ENCODE data around the gene ACAD8.
"Not testable (repeated sequence)": the region's sequence is repeated elsewhere in the genome, so short reads cannot be mapped to it uniquely, and the experiment has no call there.

The ACAD8 gene

DNA sequence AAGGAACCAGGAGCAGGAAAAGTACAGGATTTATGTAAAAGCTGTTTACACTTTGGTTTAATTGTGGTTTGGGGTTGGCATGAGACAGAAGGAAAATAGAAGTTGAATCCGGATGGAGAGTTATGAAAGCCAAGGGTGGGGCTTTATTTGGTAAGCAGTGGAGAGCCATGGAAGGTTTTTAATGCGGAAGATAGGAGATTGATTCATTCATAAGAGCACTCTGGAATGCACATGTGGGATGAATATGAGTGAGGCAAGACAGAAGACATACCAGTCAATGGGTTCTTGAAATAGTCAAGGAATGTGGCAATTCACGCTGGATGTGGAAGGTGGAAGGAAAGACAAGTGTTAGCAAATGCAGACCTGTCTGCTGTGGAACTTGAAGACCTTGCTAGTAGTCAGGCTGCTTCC is 13.5 kb downstream of the ACAD8 start:
- DNase-seq (ENCODE audit: low read depth in 2 of 2) = no peak

DNA sequence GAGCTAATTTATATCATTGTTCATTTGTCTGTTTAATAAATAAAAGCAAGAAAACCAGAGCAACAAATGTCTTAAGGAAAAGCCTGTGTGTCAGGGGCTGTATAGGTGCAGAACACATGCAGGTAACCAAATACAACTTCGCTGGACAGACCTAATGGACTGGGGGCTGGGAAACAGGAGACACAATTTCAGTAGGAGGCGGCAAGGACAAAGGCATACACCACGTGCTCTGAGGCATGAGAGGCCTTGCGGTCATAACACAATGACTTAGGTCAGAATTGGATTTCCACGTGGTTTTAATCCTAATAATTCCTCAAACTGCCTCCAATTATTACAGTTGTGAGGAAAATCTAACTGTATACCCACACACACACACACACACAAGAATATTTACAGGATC is 14.1 kb downstream of the ACAD8 start:
- DNase-seq (ENCODE audit: low read depth in 2 of 2) = no peak

DNA sequence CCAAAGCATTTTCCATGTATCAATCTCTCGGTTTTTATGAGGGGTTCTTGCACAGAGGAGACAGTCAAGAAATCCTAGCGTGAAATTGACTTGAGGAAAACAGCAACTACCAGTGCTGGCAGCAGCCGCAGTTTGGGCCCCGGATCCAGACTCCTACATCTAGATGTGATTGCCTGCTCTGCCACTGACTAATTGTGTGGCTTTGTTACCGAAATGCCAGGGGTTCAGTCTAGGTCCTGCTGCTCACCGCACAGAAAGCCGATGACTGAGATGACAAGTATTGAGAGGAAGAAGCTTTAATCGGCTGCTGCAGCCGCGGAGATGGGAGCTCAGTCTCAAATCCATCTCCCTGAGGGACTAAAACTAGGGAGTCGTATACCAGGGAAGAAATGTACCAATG is 14.6 kb downstream of the ACAD8 start:
- no peak for DNase-seq (ENCODE audit: low read depth in 2 of 2)

DNA sequence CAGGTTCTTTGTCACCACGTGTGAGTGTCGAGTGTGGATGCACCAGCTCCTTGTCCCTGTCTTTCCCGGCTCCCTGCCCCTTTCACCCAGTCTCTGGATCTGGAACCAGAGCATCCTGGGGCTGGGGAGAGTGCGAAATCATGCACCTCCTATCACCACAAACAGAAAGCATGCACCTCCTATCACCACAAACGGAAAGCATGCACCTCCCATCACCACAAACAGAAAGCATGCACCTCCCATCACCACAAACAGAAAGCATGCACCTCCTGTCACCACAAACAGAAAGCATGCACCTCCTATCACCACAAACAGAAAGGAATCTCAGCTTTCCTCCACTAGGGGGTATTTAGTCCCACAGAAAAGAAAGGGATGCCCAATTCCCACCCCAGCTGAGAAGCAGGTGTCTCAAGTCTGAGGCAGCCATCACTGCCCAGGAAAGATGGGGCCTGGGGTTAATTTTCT is 16.9 kb downstream of the ACAD8 start:
- no peak for DNase-seq (ENCODE audit: low read depth in 2 of 2)

DNA sequence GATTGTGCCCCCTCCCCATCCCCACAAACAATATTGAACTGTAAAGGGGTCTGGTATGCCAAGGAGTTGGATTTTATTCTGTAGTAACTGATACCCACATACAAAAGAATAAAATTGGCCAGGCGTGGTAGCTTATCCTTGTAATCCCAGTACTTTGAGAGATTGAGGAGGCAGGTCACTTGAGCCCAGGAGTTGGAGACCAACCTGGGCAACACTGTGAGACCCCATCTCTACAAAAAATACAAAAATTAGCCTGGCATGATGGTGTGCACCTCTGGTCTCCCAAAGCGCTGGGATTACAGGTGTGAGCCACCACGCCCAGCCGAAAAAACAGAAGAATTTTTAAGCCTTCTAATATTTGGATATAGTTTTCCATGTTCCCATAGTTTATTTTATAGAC is 18.6 kb downstream of the ACAD8 start:
- DNase-seq (ENCODE audit: low read depth in 2 of 2) = no peak

DNA sequence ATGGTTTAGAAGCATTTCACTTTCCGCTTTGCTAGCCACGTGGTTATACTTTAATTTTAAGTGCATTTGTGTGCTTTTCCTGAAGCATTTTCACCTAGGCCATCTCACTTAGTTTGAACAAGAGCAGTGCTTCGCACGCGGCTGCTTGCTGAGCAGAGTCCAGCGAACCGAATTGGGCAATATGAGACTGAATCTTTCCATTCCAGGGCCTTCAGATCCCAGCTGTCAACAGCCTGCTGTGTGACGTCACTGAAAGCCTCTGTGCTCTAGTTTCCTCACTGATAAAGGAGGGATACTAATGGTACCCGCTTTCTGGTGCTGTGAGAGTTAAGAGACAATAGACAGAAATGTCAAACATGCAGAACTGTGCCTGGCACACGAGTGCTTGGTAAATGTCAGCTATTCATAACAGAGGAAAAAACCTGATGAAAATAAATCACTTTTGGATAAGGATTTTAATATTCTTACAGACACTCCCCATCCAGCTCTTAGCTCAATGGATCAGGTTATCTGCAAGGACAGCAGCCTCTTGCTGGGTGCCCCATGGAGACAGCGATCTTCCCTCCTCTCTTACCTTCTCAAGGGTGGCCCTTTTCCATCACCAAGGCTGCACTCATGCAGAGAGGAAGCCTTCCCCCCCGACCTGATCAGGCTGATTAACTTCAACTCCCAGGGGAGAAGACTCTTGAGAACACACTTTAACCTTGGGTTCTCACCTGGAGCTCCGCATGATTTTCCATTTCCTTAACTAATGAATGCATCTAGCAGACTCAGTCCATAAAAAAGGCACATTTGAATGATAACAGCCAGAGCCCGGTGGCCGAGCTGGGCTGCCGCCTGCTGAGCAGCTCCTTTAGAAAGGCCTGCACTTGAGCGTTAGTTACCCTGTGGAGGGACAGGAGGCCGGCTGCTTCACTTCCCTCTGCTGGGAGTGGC is 19.3 kb downstream of the ACAD8 start:
- DNase-seq (ENCODE audit: low read depth in 2 of 2) = no peak

DNA sequence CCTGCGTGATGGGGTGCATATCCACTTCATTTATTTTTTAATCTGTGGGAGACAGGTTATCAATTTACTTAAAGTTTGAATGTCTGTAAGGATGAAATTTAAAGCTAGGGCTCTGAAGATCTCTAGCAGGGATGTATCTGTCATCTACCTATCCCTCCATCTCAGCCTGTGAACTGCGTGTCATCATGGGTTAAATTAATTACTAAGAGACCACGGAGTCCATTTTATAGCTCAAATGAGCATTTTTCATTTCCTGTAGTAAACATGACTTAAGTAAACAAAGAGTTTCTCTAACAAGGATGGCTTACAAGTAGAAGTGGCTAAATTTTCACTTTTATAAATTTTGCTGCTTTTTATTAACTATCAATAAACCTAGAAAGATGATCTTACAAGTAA is 19.9 kb downstream of the ACAD8 start:
- no peak for DNase-seq (ENCODE audit: low read depth in 2 of 2)

DNA sequence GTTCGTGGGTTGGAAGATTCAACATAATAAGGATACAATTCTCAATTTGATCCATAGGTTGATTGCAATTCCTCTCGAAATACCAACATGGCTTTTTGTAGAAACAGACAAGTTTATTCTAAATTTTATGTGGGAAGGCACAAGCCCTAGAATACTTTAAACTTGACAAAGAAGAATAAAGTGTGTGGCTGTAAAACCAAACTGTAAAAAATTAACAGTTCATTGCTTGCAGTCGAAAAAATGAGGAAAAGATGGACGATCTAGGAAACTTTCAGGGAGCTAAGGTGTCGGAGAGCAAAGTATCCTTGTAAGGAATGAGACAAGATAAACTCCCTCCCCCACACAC is 21.8 kb downstream of the ACAD8 start:
- DNase-seq (ENCODE audit: low read depth in 2 of 2) = no peak

DNA sequence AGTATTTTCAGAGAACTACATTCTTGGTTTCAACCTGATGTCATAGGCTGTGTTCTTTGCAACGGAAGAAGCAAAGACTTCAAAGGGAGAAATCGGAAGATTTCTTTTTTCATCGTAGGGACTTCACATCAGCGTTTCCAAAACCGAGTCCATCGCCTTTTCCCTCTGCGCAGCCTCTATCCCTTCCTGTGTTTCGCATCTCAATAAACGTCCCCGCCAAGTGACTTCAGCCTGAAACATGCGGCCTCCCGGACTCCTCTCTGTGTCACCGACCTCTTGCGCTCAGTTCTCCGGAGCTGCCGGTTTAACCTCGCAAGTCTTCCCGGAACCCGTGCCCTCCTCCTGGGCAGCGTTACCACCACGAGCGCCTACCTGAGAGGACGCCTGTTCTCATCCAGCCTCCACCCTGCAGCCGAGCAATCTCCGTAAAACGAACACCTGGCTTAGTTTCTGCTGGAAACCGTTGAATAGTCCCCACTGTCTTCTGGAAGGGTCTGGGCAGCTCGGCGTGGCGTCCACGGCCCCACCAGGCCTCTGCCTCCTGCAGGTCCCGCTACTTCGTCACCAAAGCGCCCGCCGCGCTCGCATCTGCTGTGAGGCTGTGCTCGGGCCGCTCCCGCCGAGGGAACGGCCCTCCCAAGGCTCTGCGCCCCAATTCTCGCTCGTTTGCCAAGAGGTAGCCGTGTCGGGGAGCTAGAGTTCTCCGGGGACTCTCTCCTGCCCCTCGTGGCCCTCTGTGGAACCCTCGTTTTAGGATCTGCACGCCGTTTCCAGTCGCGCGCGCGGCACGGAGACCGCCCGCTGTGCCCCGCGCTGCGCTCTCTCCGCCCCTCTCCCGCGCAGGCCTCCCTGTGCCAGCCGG is 22.4 kb downstream of the ACAD8 start, which contains the start of gene GLB1L3:
Gene GLB1L3 (plus strand): TSS at position 846 of the 862 bp plus-strand sequence. CDS start 362 bp downstream, outside the sequence.
- DNase-seq (ENCODE audit: low read depth in 2 of 2) = peak; percentile 66 to 70

DNA sequence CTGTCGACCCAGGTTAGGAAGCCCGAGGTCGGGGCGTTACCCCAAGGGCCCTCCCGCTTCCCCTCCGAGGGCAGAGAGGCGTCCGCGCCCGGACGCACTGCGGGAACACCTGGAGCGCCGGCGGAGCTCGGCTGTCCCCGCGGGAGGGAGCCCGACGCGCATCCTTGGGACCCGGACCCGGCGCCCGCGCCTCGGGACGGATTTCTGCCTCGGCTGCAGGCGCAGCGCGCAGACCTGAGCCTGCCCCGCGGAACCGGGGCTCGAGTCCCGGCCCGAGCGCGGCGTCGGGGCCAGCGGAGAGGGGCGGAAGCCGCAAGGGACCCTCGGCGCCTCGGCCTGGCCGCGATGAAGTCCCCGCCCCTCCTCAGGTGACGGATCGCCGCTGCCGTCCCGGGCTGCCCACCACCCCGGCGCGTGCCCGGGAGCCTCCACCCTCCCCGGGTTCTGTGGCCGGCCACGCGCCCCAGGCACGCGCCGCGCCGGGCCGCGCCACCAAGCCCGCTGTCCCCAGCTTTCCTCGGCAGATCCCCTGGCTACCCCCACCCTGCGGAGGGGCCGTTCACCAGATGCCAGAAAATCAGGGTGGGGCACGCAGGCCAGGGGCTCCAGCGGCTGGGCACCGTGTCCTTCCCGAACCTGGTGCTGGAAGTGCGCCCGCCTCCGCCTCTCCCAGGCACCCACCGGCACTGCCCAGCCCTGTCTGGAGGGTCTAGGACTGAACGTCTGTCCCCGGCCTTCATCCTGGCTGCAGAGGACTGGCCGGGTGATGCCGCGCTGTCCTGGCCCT is 23.2 kb downstream of the ACAD8 start:
- DNase-seq (ENCODE audit: low read depth in 2 of 2) = peak in 1 of 2 donors; percentile 25

DNA sequence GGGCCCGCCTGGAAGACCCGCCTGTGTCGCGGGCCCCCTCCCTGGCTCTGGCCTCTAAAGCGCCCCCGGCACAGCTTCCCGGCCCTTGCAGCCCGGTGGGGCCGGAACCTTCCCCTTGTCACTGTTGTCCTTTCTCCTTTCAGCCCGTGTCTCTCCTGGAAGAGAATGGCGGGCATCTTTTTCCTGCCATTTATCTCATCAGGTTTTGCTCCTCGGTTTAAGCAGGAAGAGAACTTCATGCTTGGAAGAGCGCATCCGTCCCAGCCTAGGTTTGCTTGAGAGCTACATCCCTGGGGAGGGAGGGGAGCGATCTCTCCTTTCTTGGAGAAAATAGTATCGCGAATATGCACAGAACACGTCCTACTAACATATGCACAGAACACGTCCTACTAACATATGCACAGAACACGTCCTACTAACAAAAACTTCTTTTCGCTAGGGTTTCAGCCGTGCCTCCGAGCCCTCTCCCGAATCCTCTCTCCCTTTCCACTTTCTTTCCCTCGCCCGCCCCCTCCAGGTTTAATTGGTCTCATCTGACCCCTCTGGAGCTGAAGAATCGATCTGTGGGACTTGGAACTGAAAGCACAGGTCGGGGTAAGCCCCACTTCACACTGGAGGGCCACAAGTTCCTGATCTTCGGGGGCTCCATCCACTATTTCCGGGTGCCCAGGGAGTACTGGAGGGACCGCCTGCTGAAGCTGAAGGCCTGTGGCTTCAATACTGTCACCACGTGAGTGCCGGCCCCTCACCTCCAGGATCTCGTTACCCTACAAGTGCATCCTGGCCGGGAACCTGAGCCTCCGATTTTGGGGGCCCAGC is 24.0 kb downstream of the ACAD8 start:
- DNase-seq (ENCODE audit: low read depth in 2 of 2) = no peak

DNA sequence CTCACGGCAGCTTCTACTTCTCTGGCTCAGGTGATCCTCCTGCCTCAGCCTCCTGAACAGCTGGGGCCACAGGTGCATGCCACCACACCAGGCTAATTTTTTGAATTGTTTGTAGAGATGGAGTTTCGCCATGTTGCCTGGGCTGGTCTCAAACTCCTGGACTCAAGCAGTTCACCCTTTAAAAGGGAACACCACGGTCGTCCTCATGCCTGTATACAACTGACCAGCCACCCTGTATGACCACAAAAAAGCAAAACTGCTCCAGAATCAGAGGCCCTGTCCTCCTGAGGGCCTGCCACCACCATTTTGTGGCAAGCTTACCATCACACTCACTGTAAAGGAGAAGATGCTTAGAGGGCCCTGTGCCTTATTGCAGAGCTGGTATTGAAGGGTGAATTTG is 25.0 kb downstream of the ACAD8 start:
- no peak for DNase-seq (ENCODE audit: low read depth in 2 of 2)

DNA sequence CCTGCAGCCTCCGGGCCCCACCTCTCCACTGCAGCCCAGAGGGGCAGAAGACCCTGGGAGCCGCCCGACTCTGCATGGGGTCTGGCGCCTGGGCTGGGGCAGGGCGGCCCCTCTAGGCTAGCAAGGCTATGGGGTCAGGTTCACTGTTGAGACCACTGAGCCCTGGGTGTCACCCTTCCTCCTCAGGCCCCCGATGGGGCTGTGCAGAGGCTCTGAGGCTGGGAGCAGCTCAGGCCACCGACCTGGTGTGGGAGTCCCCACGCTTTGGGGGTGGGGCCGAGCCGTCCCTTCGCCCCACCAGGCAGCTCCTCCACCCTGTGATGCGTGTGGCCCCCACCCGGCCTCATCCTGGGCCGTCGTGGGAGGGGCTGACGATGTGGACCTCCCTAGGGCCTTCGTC is 28.3 kb downstream of the ACAD8 start:
- not testable (repeated sequence) for DNase-seq (ENCODE audit: low read depth in 2 of 2)

DNA sequence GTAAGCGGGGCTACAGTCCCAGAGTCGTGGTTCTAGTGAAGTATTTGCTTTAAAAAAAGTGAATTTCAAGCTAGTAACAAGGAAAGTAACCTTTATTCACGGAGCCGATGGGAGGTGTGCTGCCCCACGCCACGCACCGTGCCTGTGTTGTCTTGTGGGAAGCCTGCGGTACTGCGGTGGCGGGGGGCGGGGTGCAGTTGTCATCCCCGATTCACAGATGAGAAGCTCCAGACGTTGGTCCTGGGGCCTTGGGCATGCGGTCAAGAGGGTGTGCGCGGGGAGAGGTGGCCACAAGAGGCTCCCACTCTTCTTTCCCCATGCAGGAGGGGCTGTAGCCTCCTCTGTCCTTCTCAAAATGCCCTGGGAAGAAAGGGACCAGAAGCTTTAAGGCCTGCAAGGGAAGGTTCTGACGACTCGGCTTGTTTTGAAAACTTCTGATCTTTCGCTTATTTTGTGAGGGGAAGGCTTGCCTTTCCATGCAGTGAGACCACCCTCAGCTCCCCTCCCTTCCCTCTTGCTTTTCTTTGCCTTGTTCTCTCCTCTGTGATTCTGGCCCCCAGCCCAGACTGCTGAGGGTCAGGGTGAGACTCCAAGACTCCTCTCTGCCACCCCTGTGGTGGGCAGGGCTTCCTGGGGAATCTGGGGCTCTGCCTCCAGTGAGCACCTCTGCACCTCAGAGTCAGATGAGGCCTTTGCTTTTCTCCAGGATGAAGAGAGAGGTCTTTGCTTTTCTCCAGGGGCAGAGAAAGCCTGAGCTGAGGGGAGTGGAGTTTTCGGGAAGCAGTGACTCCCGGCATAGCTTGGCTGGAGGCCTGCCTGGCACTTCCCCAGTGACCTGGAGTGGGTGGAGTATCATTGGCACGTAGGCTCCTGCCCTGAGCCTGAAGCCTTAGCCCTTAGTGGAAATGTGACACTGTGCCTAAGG is 29.0 kb downstream of the ACAD8 start:
- no peak for DNase-seq (ENCODE audit: low read depth in 2 of 2)

DNA sequence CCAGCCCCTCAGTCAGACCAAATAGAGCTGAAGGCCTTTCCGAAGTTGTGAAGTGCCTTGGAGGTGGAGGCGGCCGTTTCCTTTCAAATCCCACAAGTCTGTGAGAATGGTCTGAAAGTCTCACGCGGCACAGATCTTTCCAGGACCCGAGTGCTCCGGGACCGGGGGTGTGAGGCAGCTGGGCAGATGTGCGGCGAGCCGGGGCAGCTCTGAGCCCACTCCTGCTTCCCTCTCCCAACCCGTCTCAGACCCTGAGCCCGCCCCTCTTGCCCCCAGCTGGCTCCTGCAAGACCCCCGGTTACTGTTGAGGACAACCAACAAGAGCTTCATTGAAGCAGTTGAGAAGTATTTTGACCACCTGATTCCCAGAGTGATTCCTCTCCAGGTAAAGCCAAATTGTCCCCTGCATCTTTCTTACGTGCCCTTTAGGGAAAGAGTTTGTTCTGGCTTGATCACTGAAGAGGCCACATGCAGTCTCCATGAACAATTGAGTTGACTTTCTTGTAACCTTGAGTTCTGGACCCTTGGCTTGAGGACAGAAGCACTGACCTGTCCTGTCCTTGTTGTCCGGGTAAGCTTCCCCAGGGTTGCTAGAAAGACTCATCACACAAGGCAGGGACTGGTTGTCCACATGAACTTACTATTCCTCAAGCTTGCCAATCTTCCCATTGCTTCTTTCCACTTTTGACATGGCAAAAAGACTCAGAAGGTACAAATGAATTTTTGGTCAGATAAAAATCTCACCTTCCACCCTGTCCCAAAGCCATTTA is 30.3 kb downstream of the ACAD8 start:
- DNase-seq (ENCODE audit: low read depth in 2 of 2) = no peak

DNA sequence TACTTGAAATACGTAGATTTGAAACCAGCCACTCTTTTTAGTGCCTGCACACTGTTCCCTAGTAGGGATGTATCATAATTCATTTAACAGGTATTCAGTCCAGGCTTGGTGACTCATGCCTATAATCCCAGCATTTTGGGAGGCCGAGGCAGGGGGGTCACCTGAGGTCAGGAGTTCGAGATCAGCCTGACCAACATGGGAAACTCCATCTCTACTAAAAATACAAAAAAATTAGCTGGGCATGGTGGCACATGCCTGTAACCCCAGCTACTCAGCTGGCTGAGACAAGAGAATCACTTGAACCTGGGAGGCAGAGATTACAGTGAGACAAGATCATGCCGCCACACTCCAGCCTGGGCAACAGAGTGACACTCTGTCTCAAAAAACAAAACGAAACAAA is 31.0 kb downstream of the ACAD8 start:
- DNase-seq (ENCODE audit: low read depth in 2 of 2) = not testable (repeated sequence)

DNA sequence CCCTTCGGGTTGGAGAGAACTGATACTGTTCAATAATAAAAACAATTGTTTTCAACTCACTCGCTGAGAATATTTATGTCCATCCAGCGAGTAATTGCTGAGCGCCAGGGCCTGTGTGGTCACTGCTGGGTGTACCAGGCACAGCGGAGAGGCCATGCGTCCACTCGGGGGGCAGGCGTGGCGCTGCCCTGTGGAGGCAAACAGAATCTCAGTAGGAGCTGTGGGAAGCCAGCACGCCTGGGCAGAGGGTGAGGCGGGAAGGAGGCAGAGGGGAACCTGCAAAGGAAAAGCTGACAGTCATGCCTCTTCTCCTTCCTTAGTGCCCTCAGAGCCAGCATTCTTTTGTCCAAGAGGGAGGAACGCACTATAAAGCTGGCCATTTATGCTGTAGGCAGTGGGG is 34.2 kb downstream of the ACAD8 start:
- DNase-seq (ENCODE audit: low read depth in 2 of 2) = no peak

DNA sequence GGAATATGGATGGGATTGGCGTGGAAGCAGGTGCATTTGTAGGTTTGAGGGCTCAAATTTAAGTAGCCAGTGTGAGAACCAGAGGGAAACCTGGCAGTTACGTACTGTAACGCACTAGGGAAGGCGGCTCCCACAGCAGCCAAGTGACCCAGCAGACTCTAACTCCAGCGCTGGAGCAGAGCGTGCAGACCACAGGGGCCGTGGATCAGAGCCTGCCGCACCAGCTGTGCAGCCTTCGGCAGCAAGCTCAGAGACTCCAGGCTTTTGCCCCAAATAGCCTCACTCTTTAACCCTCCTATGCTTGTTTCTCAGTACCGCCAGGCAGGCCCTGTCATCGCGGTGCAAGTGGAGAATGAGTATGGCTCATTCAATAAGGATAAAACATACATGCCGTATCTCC is 35.1 kb downstream of the ACAD8 start:
- DNase-seq (ENCODE audit: low read depth in 2 of 2) = no peak

DNA sequence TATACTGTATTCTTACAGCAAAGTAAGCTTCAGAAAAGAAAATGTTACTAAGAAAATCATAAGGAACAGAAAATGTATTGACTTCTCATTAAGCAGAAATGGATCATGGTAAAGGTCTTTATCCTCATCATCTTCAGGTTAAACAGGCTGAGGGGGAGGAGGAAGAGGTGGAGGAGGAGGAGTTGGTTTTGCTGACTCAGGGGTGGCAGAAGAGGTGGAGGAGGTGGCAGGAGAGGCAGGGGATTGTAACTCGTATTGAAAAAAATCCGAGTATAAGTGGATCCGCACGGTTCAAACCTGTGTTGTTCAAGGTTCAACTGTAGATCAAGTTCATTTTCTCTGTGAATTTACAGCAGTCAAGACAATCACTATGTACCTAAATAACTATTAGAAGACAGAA is 35.8 kb downstream of the ACAD8 start:
- no peak for DNase-seq (ENCODE audit: low read depth in 2 of 2)

Data from stimulated activated CD4-positive, alpha-beta T cell treated with anti-CD3 and anti-CD28 coated beads, Interleukin-1b, Interleukin-23, amount 100 ng/mL, for 4 hours (primary cell).